NCI-H1694 (cell line): ENCODE data around the gene SLC8A2.
"Not testable (repeated sequence)": the region's sequence is repeated elsewhere in the genome, so short reads cannot be mapped to it uniquely, and the experiment has no call there.

Experiments used
- DNase-seq: peaks from one replicate; lab custom pipeline; 2025; lab: John Stamatoyannopoulos, UW

SLC8A2 gene

GRCh38 chr19:47411696-47412095 is 60.0 kb downstream of the SLC8A2 start:
- not testable (repeated sequence) for DNase-seq

GRCh38 chr19:47411101-47411500 is 60.6 kb downstream of the SLC8A2 start:
- DNase-seq, result no peak

GRCh38 chr19:47408156-47408938 is 63.3 kb downstream of the SLC8A2 start:
- DNase-seq, result no peak

- no peak for DNase-seq
Observed at GRCh38 chr19:47407417-47407774, 64.3 kb downstream of the SLC8A2 start.

- DNase-seq, result no peak
Observed at GRCh38 chr19:47406711-47407416, 64.8 kb downstream of the SLC8A2 start.

GRCh38 chr19:47405854-47406417 is 65.8 kb downstream of the SLC8A2 start:
- DNase-seq, result no peak

- DNase-seq, result no peak
Observed at GRCh38 chr19:47405197-47405550, 66.5 kb downstream of the SLC8A2 start.

GRCh38 chr19:47404334-47405196 is 67.1 kb downstream of the SLC8A2 start:
- DNase-seq, result no peak

- no peak for DNase-seq
Observed at GRCh38 chr19:47402504-47402903, 69.2 kb downstream of the SLC8A2 start.

GRCh38 chr19:47398707-47399597 is 72.7 kb downstream of the SLC8A2 start:
- no peak for DNase-seq

- peak; percentile 91 for DNase-seq
Observed at GRCh38 chr19:47391510-47392223, 80.0 kb downstream of the SLC8A2 start.

- DNase-seq, result peak; percentile 44
Observed at GRCh38 chr19:47390533-47391488, 80.9 kb downstream of the SLC8A2 start.

GRCh38 chr19:47389150-47389556 is 82.5 kb downstream of the SLC8A2 start:
- DNase-seq, result no peak

GRCh38 chr19:47388721-47389120 is 83.0 kb downstream of the SLC8A2 start:
- DNase-seq, result not testable (repeated sequence)

GRCh38 chr19:47387623-47388022 is 84.1 kb downstream of the SLC8A2 start:
- not testable (repeated sequence) for DNase-seq

GRCh38 chr19:47386582-47386981 is 85.1 kb downstream of the SLC8A2 start:
- not testable (repeated sequence) for DNase-seq

- not testable (repeated sequence) for DNase-seq
Observed at GRCh38 chr19:47384533-47384932, 87.2 kb downstream of the SLC8A2 start.

- not testable (repeated sequence) for DNase-seq
Observed at GRCh38 chr19:47383890-47384289, 87.8 kb downstream of the SLC8A2 start.

- no peak for DNase-seq
Observed at GRCh38 chr19:47381653-47382279, 89.9 kb downstream of the SLC8A2 start.
